DND-41 (cell line): ENCODE data around the gene ZKSCAN8.

ENCODE experiments used
- ATAC-seq: fragments of 200-7000 bp; cut with Tn5 transposase; 3 replicates; pipeline ENCODE4 v1.9.1; 2021; ENCODE audit warnings: low read depth; ENCODE audit not compliant: insufficient read depth
- DNase-seq: peaks from one replicate; pipeline ENCODE4 v3.0.0-alpha.2; 2020
- H2AFZ ChIP-seq: 2 replicates; pipeline ENCODE4 v1.6.0; 2012; ENCODE audit warnings: low read depth, low read length
- H3K27ac ChIP-seq: 2 replicates; pipeline ENCODE4 v1.5.1; 2012; ENCODE audit warnings: low read length, inconsistent platforms
- H3K27me3 ChIP-seq: fragments of 200-600 bp; sonication (generic); 2 replicates; pipeline ENCODE4 v1.6.0; 2012; ENCODE audit warnings: low read length, mild to moderate bottlenecking, inconsistent platforms; ENCODE audit not compliant: insufficient read depth, poor library complexity
- H3K36me3 ChIP-seq: 2 replicates; pipeline ENCODE4 v1.5.1; 2012; ENCODE audit warnings: low read length, inconsistent platforms; ENCODE audit not compliant: insufficient read depth
- H3K4me1 ChIP-seq: 2 replicates; pipeline ENCODE4 v1.5.1; 2012; ENCODE audit warnings: mild to moderate bottlenecking, low read length; ENCODE audit not compliant: insufficient read depth
- H3K4me2 ChIP-seq: 2 replicates; pipeline ENCODE4 v1.6.0; 2012; ENCODE audit warnings: mild to moderate bottlenecking, moderate library complexity, low read length, inconsistent platforms; ENCODE audit not compliant: insufficient read depth
- H3K4me3 ChIP-seq, 2 experiments: fragments of 200-600 bp in 1 of 2; shearing (Covaris generic) in 1 of 2; 2 replicates each; pipeline ENCODE4 v1.5.1; 2012 to 2016; ENCODE audit warnings: inconsistent platforms in 2 of 2, low read length in 2 of 2, mild to moderate bottlenecking in 2 of 2, low read depth in 1 of 2, moderate library complexity in 1 of 2
- H3K79me2 ChIP-seq: 2 replicates; pipeline ENCODE4 v1.6.0; 2012; ENCODE audit warnings: low read length, inconsistent platforms; ENCODE audit not compliant: insufficient read depth
- H3K9ac ChIP-seq: 2 replicates; pipeline ENCODE4 v1.6.0; 2012; ENCODE audit warnings: low read depth, mild to moderate bottlenecking, inconsistent platforms, low read length, moderate library complexity
- H3K9me3 ChIP-seq: 2 replicates; pipeline ENCODE4 v1.5.1; 2012; ENCODE audit warnings: low read length, moderate library complexity, mild to moderate bottlenecking, inconsistent platforms; ENCODE audit not compliant: insufficient read depth, severe bottlenecking
- H4K20me1 ChIP-seq: 2 replicates; pipeline ENCODE4 v1.6.0; 2012; ENCODE audit warnings: low read length; ENCODE audit not compliant: insufficient read depth
- CTCF ChIP-seq: IDR thresholded peaks from 2 replicates; pipeline ENCODE4 v1.5.1; 2012; ENCODE audit warnings: borderline replicate concordance, low read length, moderate library complexity, mild to moderate bottlenecking; ENCODE audit not compliant: poor library complexity, severe bottlenecking; ENCODE audit errors: extremely low read depth
- EZH2 ChIP-seq: IDR thresholded peaks from 3 replicates; pipeline ENCODE4 v1.6.1; 2012; ENCODE audit warnings: borderline replicate concordance, low read depth, mild to moderate bottlenecking, moderate library complexity, low read length, inconsistent platforms; ENCODE audit not compliant: severe bottlenecking

ZKSCAN8 gene

GRCh38 chr6:28165563-28165962, 23.9 kb downstream of the ZKSCAN8 start:
- Histone ChIP-seq H3K4me3 (no peak overlapping the region), H3K4me1 (peaks cover 19% of the 10 kb centered on the region), H2AFZ (no peak overlapping the region), H3K9ac (no peak overlapping the region), H4K20me1 (no peaks in the 10 kb centered on the region), H3K9me3 (no peaks in the 10 kb centered on the region), H3K4me2 (no peak overlapping the region), H3K36me3 (no peaks in the 10 kb centered on the region), H3K27me3 (no peaks in the 10 kb centered on the region), H3K27ac (no peak overlapping the region), H3K79me2 (no peaks in the 10 kb centered on the region)
- ATAC-seq = no peak
- DNase-seq = no peak
- TF ChIP-seq CTCF (no peak), EZH2 (no peak)

- no peaks in the 10 kb centered on the region for H3K36me3 ChIP-seq
- DNase-seq = no peak
- no peak overlapping the region for H3K9ac ChIP-seq
- no peaks in the 10 kb centered on the region for H3K79me2 ChIP-seq
- no peak for ATAC-seq
- H3K4me2 ChIP-seq = no peak overlapping the region
- H3K9me3 ChIP-seq = no peaks in the 10 kb centered on the region
- H3K4me3 ChIP-seq = no peak overlapping the region
- TF ChIP-seq CTCF (no peak), EZH2 (no peak)
- H3K27ac ChIP-seq = no peak overlapping the region
- H3K27me3 ChIP-seq = no peaks in the 10 kb centered on the region
- H3K4me1 ChIP-seq = peaks cover 8% of the 10 kb centered on the region
- no peak overlapping the region for H2AFZ ChIP-seq
- no peaks in the 10 kb centered on the region for H4K20me1 ChIP-seq
These were observed 25.4 kb downstream of the ZKSCAN8 start for GRCh38 chr6:28167068-28167467.

GRCh38 chr6:28167926-28168325, 26.2 kb downstream of the ZKSCAN8 start:
- H3K27me3 ChIP-seq = no peaks in the 10 kb centered on the region
- H3K4me1 ChIP-seq = no peaks in the 10 kb centered on the region
- H3K9ac ChIP-seq = no peak overlapping the region
- no peak overlapping the region for H3K27ac ChIP-seq
- ATAC-seq (no peak), DNase-seq (no peak)
- no peaks in the 10 kb centered on the region for H3K79me2 ChIP-seq
- TF ChIP-seq CTCF = no peak
- no peak for TF ChIP-seq EZH2
- no peak overlapping the region for H2AFZ ChIP-seq
- no peak overlapping the region for H3K4me3 ChIP-seq
- no peaks in the 10 kb centered on the region for H4K20me1 ChIP-seq
- H3K36me3 ChIP-seq = no peaks in the 10 kb centered on the region
- no peaks in the 10 kb centered on the region for H3K9me3 ChIP-seq
- H3K4me2 ChIP-seq = no peak overlapping the region

- Histone ChIP-seq H3K4me3 (no peak overlapping the region), H3K27ac (no peak overlapping the region), H3K36me3 (no peaks in the 10 kb centered on the region), H3K9me3 (no peaks in the 10 kb centered on the region), H3K9ac (no peak overlapping the region), H3K27me3 (no peaks in the 10 kb centered on the region), H4K20me1 (no peaks in the 10 kb centered on the region), H2AFZ (no peak overlapping the region), H3K4me1 (no peaks in the 10 kb centered on the region), H3K79me2 (no peaks in the 10 kb centered on the region), H3K4me2 (no peak overlapping the region)
- DNase-seq (no peak), ATAC-seq (no peak)
- TF ChIP-seq CTCF (no peak), EZH2 (no peak)
These were observed 29.6 kb downstream of the ZKSCAN8 start for GRCh38 chr6:28171271-28171670.
